Left lung (tissue), 10 donors: ENCODE measurements around the gene ARL6IP6. TPM values are rescaled to one million over a fixed set of nuclear protein-coding genes. Genes with fewer than 3 reads are reported as not detected.

ENCODE experiments used
- ATAC-seq: fragments of 200-7000 bp; cut with Tn5 transposase; one replicate; pipeline ENCODE4 v1.9.1; 2020; ENCODE audit warnings: moderate library complexity
- DNase-seq, 4 donors: peaks; one replicate each; pipeline ENCODE4 v3.0.0-alpha.2; 2013 to 2020
- H3K27ac ChIP-seq, 2 donors: fragments of 200-600 bp; sonication (generic) in 1 of 2; one replicate each; pipeline versions ENCODE4 v1.5.0 to v1.8.0; 2020 to 2021
- H3K27me3 ChIP-seq, 2 donors: fragments of 200-600 bp; sonication (generic) in 1 of 2; one replicate each; pipeline versions ENCODE4 v1.5.0 to v1.8.0; 2020 to 2021
- H3K36me3 ChIP-seq, 2 donors: fragments of 200-600 bp; sonication (generic) in 1 of 2; one replicate each; pipeline versions ENCODE4 v1.5.0 to v1.8.0; 2020 to 2021
- H3K4me1 ChIP-seq, 2 donors: fragments of 200-600 bp; one replicate each; pipeline ENCODE4 v1.8.0; 2021
- H3K4me3 ChIP-seq, 2 donors: fragments of 200-600 bp; sonication (generic) in 1 of 2; one replicate each; pipeline versions ENCODE4 v1.5.0 to v1.8.0; 2020 to 2021; ENCODE audit warnings: mild to moderate bottlenecking in 1 of 2
- H3K9me3 ChIP-seq, 2 donors: fragments of 200-600 bp; sonication (generic) in 1 of 2; one replicate each; pipeline versions ENCODE4 v1.5.0 to v1.8.0; 2020 to 2021
- CTCF ChIP-seq, 2 donors: fragments of 200-600 bp; sonication (generic) in 1 of 2; IDR thresholded peaks; one replicate each; pipeline versions ENCODE4 v1.5.0 to v1.8.0; 2021; ENCODE audit warnings: antibody characterized with exemption in 2 of 2
- intact Hi-C, 2 donors: fragments of 100-400 bp; cut with DNase I; formaldehyde crosslinking; loops; one replicate each; pipeline versions ENCODE4 v1.11.2 to v1.14.2; 2022
- polyA plus RNA-seq, 6 donors: library from polyadenylated mRNA; unstranded; fragments of 120-200 nt; gene quantifications; one replicate each; pipeline ENCODE4 v1.2.1, GENCODE V29; 2013; ENCODE audit not compliant: insufficient read length in 6 of 6
- total RNA-seq, 2 donors: library from RNA; stranded (reverse); fragmentation: NEBNext Ultra II Directional; extraction: Animal tissue kit (Norgen Biotek cat#: 25700); gene quantifications; one replicate each; pipeline ENCODE4 v1.2.1, GENCODE V29; 2021
- donor health status: DM: no; HTN: yes; CAD: no.
- donor health status: DM: no; HTN: no; CAD: no.

Gene ARL6IP6
- total and polyA plus RNA-seq, 8 donors: 15.1 to 62.0 (median 51.9) TPM

GRCh38 chr2:152710713-152711112, 7.7 kb upstream of the ARL6IP6 start:
- intact Hi-C loops: no loop called here
- Histone ChIP-seq H3K4me1 (peaks cover 5 to 22% of the 10 kb centered on the region in 2 donors), H3K27me3 (no peaks in the 10 kb centered on the region), H3K36me3 (peaks cover 0 to 53% of the 10 kb centered on the region in 2 donors), H3K9me3 (no peaks in the 10 kb centered on the region), H3K4me3 (no peak overlapping the region), H3K27ac (no peak overlapping the region)
- ATAC-seq: no peak
- TF ChIP-seq CTCF (IDR thresholded peaks at IDR 0.05): no peak
- DNase-seq: no peak

- H3K9me3 ChIP-seq: no peaks in the 10 kb centered on the region
- no peak for TF ChIP-seq CTCF (IDR thresholded peaks at IDR 0.05)
- peaks cover 0 to 41% of the 10 kb centered on the region in 2 donors for H3K36me3 ChIP-seq
- intact Hi-C loops: no loop called here
- peaks cover 17 to 37% of the 10 kb centered on the region in 2 donors for H3K4me1 ChIP-seq
- no peak overlapping the region for H3K4me3 ChIP-seq
- ATAC-seq (no peak), DNase-seq (no peak)
- no peaks in the 10 kb centered on the region for H3K27me3 ChIP-seq
- no peak overlapping the region for H3K27ac ChIP-seq
Observed at GRCh38 chr2:152715112-152715511, 3.3 kb upstream of the ARL6IP6 start.

DNA sequence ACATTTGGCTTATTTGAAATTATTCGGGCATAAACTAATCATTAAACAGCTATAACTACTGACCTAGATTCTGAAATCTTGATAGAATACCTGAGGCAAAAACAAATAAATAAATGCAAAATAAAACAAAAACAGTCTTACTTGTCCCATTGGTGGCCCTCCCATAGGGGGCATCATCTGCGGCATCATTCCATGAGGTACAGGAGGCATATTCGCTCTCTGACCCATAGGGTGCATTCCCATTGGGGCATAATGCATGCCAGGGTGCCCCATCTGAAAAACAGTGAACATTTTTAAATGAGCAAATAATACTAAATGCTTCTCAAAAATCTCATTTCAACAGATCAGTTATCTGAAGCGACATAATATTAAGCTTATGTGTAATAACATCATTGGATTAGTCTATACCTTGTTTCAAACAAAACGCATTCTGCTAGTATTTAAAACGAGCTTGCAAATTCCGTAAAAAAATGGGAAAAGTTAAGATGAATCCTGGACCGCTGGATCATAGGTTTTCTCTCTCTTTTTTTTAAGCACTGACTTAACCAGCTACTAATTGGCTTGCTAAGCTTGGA, 2.5 kb upstream of the ARL6IP6 start:
- no peak for TF ChIP-seq CTCF (IDR thresholded peaks at IDR 0.05)
- peaks cover 0 to 33% of the 10 kb centered on the region in 2 donors for H3K36me3 ChIP-seq
- H3K4me3 ChIP-seq: peak overlapping the region; percentile 85 to 95
- H3K27ac ChIP-seq: peak overlapping the region in 1 of 2 donors; percentile 99
- intact Hi-C loops: no loop called here
- DNase-seq: peak in 1 of 4 donors; percentile 5
- H3K27me3 ChIP-seq: no peaks in the 10 kb centered on the region
- peaks cover 20 to 45% of the 10 kb centered on the region in 2 donors for H3K4me1 ChIP-seq
- H3K9me3 ChIP-seq: no peaks in the 10 kb centered on the region
- ATAC-seq: no peak

GRCh38 chr2:152716805-152717227, 1.6 kb upstream of the ARL6IP6 start:
- ATAC-seq: no peak
- TF ChIP-seq CTCF (IDR thresholded peaks at IDR 0.05): no peak
- Histone ChIP-seq H3K27ac (peak overlapping the region; percentile 98 to 99), H3K27me3 (no peaks in the 10 kb centered on the region), H3K4me1 (peaks cover 20 to 54% of the 10 kb centered on the region in 2 donors), H3K4me3 (peak overlapping the region; percentile 85 to 95), H3K9me3 (no peaks in the 10 kb centered on the region), H3K36me3 (peaks cover 0 to 27% of the 10 kb centered on the region in 2 donors)
- intact Hi-C loops: no loop called here
- DNase-seq: peak in 3 of 4 donors; percentile 24 to 45 (median 36)

GRCh38 chr2:152717228-152718075, 968 bp upstream of the ARL6IP6 start, which contains the start of gene PRPF40A:
TSS of gene PRPF40A (minus strand) at chr2:152717461. CDS start at chr2:152717439, 22 bp downstream.
- DNase-seq (peak; percentile 98 to 99 (median 98)), ATAC-seq (peak; percentile 89)
- peaks cover 20 to 53% of the 10 kb centered on the region in 2 donors for H3K4me1 ChIP-seq
- peaks cover 0 to 27% of the 10 kb centered on the region in 2 donors for H3K36me3 ChIP-seq
- H3K27me3 ChIP-seq: no peaks in the 10 kb centered on the region
- intact Hi-C loops: no loop called here
- H3K4me3 ChIP-seq: peak within 1 kb of the TSS; percentile 85 to 95
- H3K27ac ChIP-seq: peak within 1 kb of the TSS; percentile 98 to 99
- peak in 1 of 2 donors; percentile 25 for TF ChIP-seq CTCF (IDR thresholded peaks at IDR 0.05)
- H3K9me3 ChIP-seq: no peaks in the 10 kb centered on the region
